Mesenchymal stem cell (in vitro differentiated cells and primary cell): ENCODE results near the gene IGFBP5.

ENCODE experiments used
- DNase-seq: peaks from one replicate; pipeline ENCODE4 v3.0.0-alpha.2; 2013
- H2AFZ ChIP-seq: one replicate; pipeline ENCODE4 v1.6.1; 2013; ENCODE audit warnings: low read depth, mild to moderate bottlenecking, control low read depth, inconsistent platforms, low read length, moderate library complexity
- H2AK5ac ChIP-seq: 2 replicates; pipeline ENCODE4 v1.6.1; 2013; ENCODE audit warnings: low read length, moderate library complexity, mild to moderate bottlenecking, inconsistent platforms; ENCODE audit not compliant: severe bottlenecking
- H2BK120ac ChIP-seq: one replicate; pipeline ENCODE4 v1.6.1; 2013; ENCODE audit warnings: low read depth, mild to moderate bottlenecking, inconsistent platforms, low read length, moderate library complexity
- H2BK12ac ChIP-seq, 2 experiments: one replicate each; pipeline ENCODE4 v1.6.1; 2013; ENCODE audit warnings: inconsistent platforms in 2 of 2, low read length in 2 of 2, mild to moderate bottlenecking in 2 of 2, moderate library complexity in 2 of 2, control low read depth in 1 of 2
- H2BK15ac ChIP-seq: one replicate; pipeline ENCODE4 v1.6.1; 2013; ENCODE audit warnings: mild to moderate bottlenecking, low read depth, inconsistent platforms; ENCODE audit not compliant: poor library complexity, severe bottlenecking
- H2BK5ac ChIP-seq: 2 replicates; pipeline ENCODE4 v1.6.1; 2013; ENCODE audit warnings: low read depth, mild to moderate bottlenecking, low read length, control low read depth, inconsistent platforms; ENCODE audit not compliant: poor library complexity, severe bottlenecking
- H3K14ac ChIP-seq, 2 experiments: one replicate each; pipeline ENCODE4 v1.6.1; 2013; ENCODE audit warnings: inconsistent platforms in 2 of 2, low read length in 2 of 2, control low read depth in 1 of 2, mild to moderate bottlenecking in 1 of 2, moderate library complexity in 1 of 2
- H3K18ac ChIP-seq, 2 experiments: one replicate each; pipeline ENCODE4 v1.6.1; 2013; ENCODE audit warnings: inconsistent platforms in 2 of 2, low read length in 2 of 2, control low read depth in 1 of 2, low read depth in 1 of 2, mild to moderate bottlenecking in 1 of 2
- H3K23ac ChIP-seq, 2 experiments: one replicate each; pipeline ENCODE4 v1.6.1; 2013; ENCODE audit warnings: inconsistent platforms in 2 of 2, low read length in 2 of 2, mild to moderate bottlenecking in 2 of 2, moderate library complexity in 2 of 2, control low read depth in 1 of 2
- H3K27ac ChIP-seq: 2 replicates; pipeline ENCODE4 v1.5.1; 2013; ENCODE audit warnings: mild to moderate bottlenecking, moderate library complexity, low read length, control low read depth, inconsistent platforms; ENCODE audit not compliant: poor library complexity, severe bottlenecking
- H3K27me3 ChIP-seq, 2 experiments: 2 replicates each; pipeline versions ENCODE4 v1.6.1 to v1.7.0; 2013; ENCODE audit warnings: low read length in 2 of 2, mild to moderate bottlenecking in 2 of 2, moderate library complexity in 2 of 2, control low read depth in 1 of 2, inconsistent platforms in 1 of 2; ENCODE audit not compliant: control insufficient read depth in 1 of 2, insufficient read depth in 1 of 2
- H3K36me3 ChIP-seq, 2 experiments: 2 replicates each; pipeline versions ENCODE4 v1.6.1 to v1.7.0; 2013; ENCODE audit warnings: low read length in 2 of 2, control low read depth in 1 of 2, inconsistent platforms in 1 of 2, low read depth in 1 of 2, mild to moderate bottlenecking in 1 of 2; ENCODE audit not compliant: insufficient read depth in 2 of 2, control insufficient read depth in 1 of 2
- H3K4ac ChIP-seq, 2 experiments: one replicate each; pipeline ENCODE4 v1.6.1; 2013; ENCODE audit warnings: inconsistent platforms in 2 of 2, low read length in 2 of 2, mild to moderate bottlenecking in 2 of 2, moderate library complexity in 2 of 2, control low read depth in 1 of 2, low read depth in 1 of 2
- H3K4me1 ChIP-seq: 2 replicates; pipeline ENCODE4 v1.6.1; 2013; ENCODE audit warnings: low read depth, low read length, control low read depth; ENCODE audit not compliant: control insufficient read depth, insufficient read depth
- H3K4me2 ChIP-seq: 2 replicates; pipeline ENCODE4 v1.6.1; 2013; ENCODE audit warnings: low read length, mild to moderate bottlenecking, inconsistent platforms; ENCODE audit not compliant: poor library complexity, severe bottlenecking
- H3K4me3 ChIP-seq, 2 experiments: 2 replicates each; pipeline versions ENCODE4 v1.5.1 to v1.7.0; 2013; ENCODE audit warnings: low read length in 2 of 2, mild to moderate bottlenecking in 2 of 2, control low read depth in 1 of 2, low read depth in 1 of 2; ENCODE audit not compliant: insufficient read depth in 1 of 2
- H3K79me1 ChIP-seq: replicated peaks from 2 replicates; pipeline ENCODE4 v1.6.1; 2013; ENCODE audit warnings: mild to moderate bottlenecking, control low read depth, low read length, inconsistent platforms; ENCODE audit not compliant: poor library complexity, severe bottlenecking
- H3K9ac ChIP-seq: 2 replicates; pipeline ENCODE4 v1.7.0; 2013; ENCODE audit warnings: mild to moderate bottlenecking, low read length, moderate library complexity
- H3K9me3 ChIP-seq: 2 replicates; pipeline ENCODE4 v1.7.0; 2013; ENCODE audit warnings: mild to moderate bottlenecking, low read length; ENCODE audit not compliant: control insufficient read depth
- H4K8ac ChIP-seq: one replicate; pipeline ENCODE4 v1.6.1; 2013; ENCODE audit warnings: inconsistent platforms, mild to moderate bottlenecking, low read length, moderate library complexity
- H4K91ac ChIP-seq: one replicate; pipeline ENCODE4 v1.6.1; 2013; ENCODE audit warnings: mild to moderate bottlenecking, low read length, inconsistent platforms
- WGBS: methylation state at CpG from one replicate; pipeline ENCODE4 v1.1.7; 2013; ENCODE audit warnings: mixed read lengths; 5-methylcytosine and 5-hydroxymethylcytosine counted together

IGFBP5 gene

GRCh38 chr2:216624251-216624650, 71.1 kb downstream of the IGFBP5 start:
- Histone ChIP-seq H3K9me3 (peaks cover 10% of the 10 kb centered on the region), H3K27me3 (peaks cover 0 to 45% of the 10 kb centered on the region in 2 experiments), H3K23ac (no peak overlapping the region), H2AK5ac (no peak overlapping the region), H2BK15ac (no peak overlapping the region), H3K27ac (no peak overlapping the region), H3K9ac (no peak overlapping the region), H3K14ac (no peak overlapping the region), H2AFZ (no peak overlapping the region), H4K91ac (no peak overlapping the region), H2BK120ac (no peak overlapping the region), H3K79me1 (no peaks in the 10 kb centered on the region), H3K4me3 (no peak overlapping the region), H3K4me1 (peaks cover 5% of the 10 kb centered on the region), H3K18ac (no peak overlapping the region), H3K4ac (no peak overlapping the region), H2BK5ac (no peak overlapping the region), H3K36me3 (no peaks in the 10 kb centered on the region), H4K8ac (no peak overlapping the region), H2BK12ac (no peak overlapping the region), H3K4me2 (no peak overlapping the region)
- DNase-seq: no peak
- WGBS: no CpG with 5 or more reads among the region's 2 CpGs

DNA sequence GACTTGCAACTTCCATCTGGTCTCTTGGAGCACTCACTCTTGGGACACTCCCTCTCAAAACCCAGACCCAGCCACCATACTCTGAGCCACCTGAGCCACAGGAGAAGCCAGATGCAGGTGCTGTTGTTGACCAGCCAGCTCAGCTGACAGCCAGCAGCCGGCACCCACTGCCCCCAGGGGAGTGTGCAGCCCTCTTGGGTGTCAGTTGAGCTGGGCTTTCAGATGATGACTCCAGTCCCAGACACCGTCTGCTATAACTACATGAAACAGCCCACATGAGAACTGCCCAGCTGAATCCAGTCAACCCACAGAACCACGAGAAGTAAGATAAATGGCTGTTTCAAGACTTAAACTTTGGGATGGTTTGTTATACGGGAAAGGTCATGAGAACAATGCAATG, 72.8 kb downstream of the IGFBP5 start:
- H3K18ac ChIP-seq: no peak overlapping the region
- H2AK5ac ChIP-seq: no peak overlapping the region
- DNase-seq: no peak
- H2BK15ac ChIP-seq: no peak overlapping the region
- no peak overlapping the region for H2BK120ac ChIP-seq
- no peak overlapping the region for H4K91ac ChIP-seq
- H3K4me2 ChIP-seq: no peak overlapping the region
- no peak overlapping the region for H4K8ac ChIP-seq
- 64% methylated on average over 3 of the region's 4 CpGs for WGBS
- no peak overlapping the region for H3K27ac ChIP-seq
- H3K9ac ChIP-seq: no peak overlapping the region
- no peak overlapping the region for H2BK12ac ChIP-seq
- no peaks in the 10 kb centered on the region for H3K79me1 ChIP-seq
- H3K9me3 ChIP-seq: peaks cover 10% of the 10 kb centered on the region
- peaks cover 0 to 47% of the 10 kb centered on the region in 2 experiments for H3K27me3 ChIP-seq
- H2BK5ac ChIP-seq: no peak overlapping the region
- no peak overlapping the region for H3K4me3 ChIP-seq
- peaks cover 5% of the 10 kb centered on the region for H3K4me1 ChIP-seq
- no peak overlapping the region for H3K14ac ChIP-seq
- H3K23ac ChIP-seq: no peak overlapping the region
- H2AFZ ChIP-seq: no peak overlapping the region
- no peak overlapping the region for H3K4ac ChIP-seq
- no peaks in the 10 kb centered on the region for H3K36me3 ChIP-seq
